ENCODE measurements around the gene EPHX1. TPM values are rescaled to one million over a fixed set of nuclear protein-coding genes. Genes with fewer than 3 reads are reported as not detected.
A peak's percentile ranks its signal among the peaks of the same experiment; 100 is the strongest.
"Not testable (repeated sequence)": the region's sequence is repeated elsewhere in the genome, so short reads cannot be mapped to it uniquely, and the experiment has no call there.

EPHX1 gene
- polyA plus RNA-seq, 2 of the 4 experiments (the other 2 are of a cell fraction) = 150 to 252 TPM

DNA sequence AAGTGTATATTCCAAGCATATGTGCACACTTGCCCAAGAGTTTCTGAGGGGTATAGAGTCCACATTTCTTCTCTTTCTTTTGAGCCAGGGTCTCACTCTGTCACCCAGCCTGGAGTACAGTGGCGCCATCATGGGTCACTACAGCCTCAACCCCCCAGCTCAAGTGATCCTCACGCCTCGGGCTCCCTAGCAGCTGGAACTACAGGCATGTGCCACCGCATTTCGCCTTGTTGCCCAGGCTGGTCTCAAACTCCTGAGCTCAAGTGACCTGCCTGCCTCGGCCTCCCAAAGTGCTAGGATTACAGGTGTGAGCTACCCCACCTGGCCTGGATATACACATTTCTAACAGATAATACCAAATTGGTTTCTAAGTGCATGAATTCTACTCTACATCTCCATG lies 49.4 kb upstream of the EPHX1 start (continued):
- TF ChIP-seq, protein P1, sequence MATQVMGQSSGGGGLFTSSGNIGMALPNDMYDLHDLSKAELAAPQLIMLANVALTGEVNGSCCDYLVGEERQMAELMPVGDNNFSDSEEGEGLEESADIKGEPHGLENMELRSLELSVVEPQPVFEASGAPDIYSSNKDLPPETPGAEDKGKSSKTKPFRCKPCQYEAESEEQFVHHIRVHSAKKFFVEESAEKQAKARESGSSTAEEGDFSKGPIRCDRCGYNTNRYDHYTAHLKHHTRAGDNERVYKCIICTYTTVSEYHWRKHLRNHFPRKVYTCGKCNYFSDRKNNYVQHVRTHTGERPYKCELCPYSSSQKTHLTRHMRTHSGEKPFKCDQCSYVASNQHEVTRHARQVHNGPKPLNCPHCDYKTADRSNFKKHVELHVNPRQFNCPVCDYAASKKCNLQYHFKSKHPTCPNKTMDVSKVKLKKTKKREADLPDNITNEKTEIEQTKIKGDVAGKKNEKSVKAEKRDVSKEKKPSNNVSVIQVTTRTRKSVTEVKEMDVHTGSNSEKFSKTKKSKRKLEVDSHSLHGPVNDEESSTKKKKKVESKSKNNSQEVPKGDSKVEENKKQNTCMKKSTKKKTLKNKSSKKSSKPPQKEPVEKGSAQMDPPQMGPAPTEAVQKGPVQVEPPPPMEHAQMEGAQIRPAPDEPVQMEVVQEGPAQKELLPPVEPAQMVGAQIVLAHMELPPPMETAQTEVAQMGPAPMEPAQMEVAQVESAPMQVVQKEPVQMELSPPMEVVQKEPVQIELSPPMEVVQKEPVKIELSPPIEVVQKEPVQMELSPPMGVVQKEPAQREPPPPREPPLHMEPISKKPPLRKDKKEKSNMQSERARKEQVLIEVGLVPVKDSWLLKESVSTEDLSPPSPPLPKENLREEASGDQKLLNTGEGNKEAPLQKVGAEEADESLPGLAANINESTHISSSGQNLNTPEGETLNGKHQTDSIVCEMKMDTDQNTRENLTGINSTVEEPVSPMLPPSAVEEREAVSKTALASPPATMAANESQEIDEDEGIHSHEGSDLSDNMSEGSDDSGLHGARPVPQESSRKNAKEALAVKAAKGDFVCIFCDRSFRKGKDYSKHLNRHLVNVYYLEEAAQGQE (IDR thresholded peaks at IDR 0.05) = no peak
- TF ChIP-seq, protein P2, sequence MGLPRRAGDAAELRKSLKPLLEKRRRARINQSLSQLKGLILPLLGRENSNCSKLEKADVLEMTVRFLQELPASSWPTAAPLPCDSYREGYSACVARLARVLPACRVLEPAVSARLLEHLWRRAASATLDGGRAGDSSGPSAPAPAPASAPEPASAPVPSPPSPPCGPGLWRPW (IDR thresholded peaks at IDR 0.05) = no peak
- TF ChIP-seq RNF2 (IDR thresholded peaks at IDR 0.05; ENCODE audit: borderline replicate concordance, low read depth) = no peak
- no peak for TF ChIP-seq CBX8 (IDR thresholded peaks at IDR 0.05)
- TF ChIP-seq KDM1A (IDR thresholded peaks at IDR 0.05; ENCODE audit: low read depth) = no peak
- TF ChIP-seq RARB (CRISPR knock-in tag; IDR thresholded peaks at IDR 0.05) = no peak

DNA sequence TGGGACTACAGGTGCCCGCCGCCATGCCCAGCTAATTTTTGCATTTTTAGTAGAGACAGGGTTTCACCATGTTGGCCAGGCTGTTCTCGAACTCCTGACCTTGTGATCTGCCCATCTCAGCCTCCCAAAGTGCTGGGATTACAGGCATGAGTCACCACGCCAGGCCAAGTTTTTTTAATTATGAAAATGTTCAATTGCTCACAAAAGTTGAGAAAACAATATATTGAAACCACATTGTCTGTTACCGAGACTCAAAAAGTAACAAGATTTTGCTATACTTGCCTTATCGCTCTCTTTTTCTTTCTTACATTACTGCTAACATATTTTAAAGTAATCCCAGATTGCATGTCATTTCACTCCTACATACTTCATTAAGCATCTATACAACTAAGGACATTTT lies 48.5 kb upstream of the EPHX1 start:
- POLR2A ChIA-PET = interaction anchor here (1.3 kb wide), 1 partner anchor 106 kb away, joined by 3 read pairs; no protein-coding TSS in a partner anchor
- FAIRE-seq; ATAC-seq; H3K4me3 ChIP-seq; DNase-seq (ENCODE audit: low read depth in 1 of 2, low spot score in 1 of 2); H3K9me3 ChIP-seq; TF ChIP-seq FOSL2 (IDR thresholded peaks at IDR 0.05): not testable (repeated sequence)
- WGBS (ENCODE audit: missing lambda C conversion rate) = 90% methylated on average over 6 of the region's 6 CpGs
- peak overlapping the region; percentile 59; the same call in 1 of the 3 replicates for H3K4me2 ChIP-seq
- H3K4me1 ChIP-seq = peaks cover 32% of the 10 kb centered on the region
- 0 out of 2 replicates have a peak, but pooled peaks have one; percentile 10 for TF ChIP-seq FOSL2 (CRISPR knock-in tag; IDR thresholded peaks at IDR 0.05)
- CTCF ChIA-PET = interaction anchor here (1.5 to 20.2 kb wide), 3 partner anchors 10 to 282 kb away, joined by 4 to 429 read pairs (median 43); partner anchors contain the start of gene EPHX1
- peak overlapping the region; percentile 72 to 75; a peak in 5 of 6 replicates for H3K27ac ChIP-seq

DNA sequence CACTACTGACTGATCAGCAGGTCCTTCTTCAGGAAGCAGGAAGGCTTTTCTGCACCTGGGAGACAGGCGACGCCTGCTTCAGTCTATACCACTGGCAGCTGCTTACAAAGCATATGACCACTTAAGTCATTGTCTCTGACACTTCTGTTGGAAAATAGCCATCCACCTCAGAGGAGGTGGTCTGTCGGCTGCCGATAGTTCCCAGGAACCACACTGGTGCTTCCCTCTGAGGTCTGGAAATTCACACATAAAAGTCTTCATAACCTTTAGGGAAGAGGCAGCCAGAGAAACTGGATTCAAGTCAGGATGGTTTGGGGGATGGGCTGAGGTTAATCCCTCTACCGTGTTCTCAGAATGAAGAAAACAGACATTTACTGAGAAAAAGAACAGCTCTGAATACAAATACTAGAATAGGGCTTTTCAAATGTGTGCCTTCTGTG lies 47.9 kb upstream of the EPHX1 start:
- ATAC-seq = peak; percentile 62 to 70

GRCh38 chr1:225762444-225762843 lies 47.5 kb upstream of the EPHX1 start:
- DNase-seq (ENCODE audit: low read depth in 1 of 2, low spot score in 1 of 2) = peak; percentile 29 to 60
- no peaks in the 10 kb centered on the region for H3K9me3 ChIP-seq
- peak; percentile 68 to 71; a peak in 5 of 6 replicates for ATAC-seq
- ChIA-PET CTCF (interaction anchor here (0.6 to 20.2 kb wide), 6 partner anchors 9 to 283 kb away, joined by 3 to 429 read pairs (median 6); partner anchors contain the start of gene EPHX1), POLR2A (interaction anchor here (0.6 to 1.6 kb wide), 4 partner anchors 16 to 347 kb away, joined by 3 to 6 read pairs (median 4); partner anchors contain the start of gene ENAH)
- H3K4me3 ChIP-seq = no peak overlapping the region
- peak overlapping the region; percentile 59 for H3K4me2 ChIP-seq
- peak overlapping the region; percentile 72 to 75 for H3K27ac ChIP-seq
- 31% methylated on average over 5 of the region's 5 CpGs for WGBS (ENCODE audit: missing lambda C conversion rate)
- H3K4me1 ChIP-seq = peaks cover 43% of the 10 kb centered on the region
- no peak for FAIRE-seq
- TF ChIP-seq POLR2AphosphoS2 (conservative IDR thresholded peaks at IDR 0.05; ENCODE audit: low read length) (no peak), TP53 (CRISPR knock-in tag; IDR thresholded peaks at IDR 0.05) (no peak), ZSCAN20 (CRISPR knock-in tag; IDR thresholded peaks at IDR 0.05) (no peak), ZNF302 (CRISPR knock-in tag; IDR thresholded peaks at IDR 0.05) (no peak), SREBF2 (IDR thresholded peaks at IDR 0.05) (no peak), CBX2 (IDR thresholded peaks at IDR 0.05; ENCODE audit: borderline replicate concordance, low read depth) (no peak), ESRRA (IDR thresholded peaks at IDR 0.05; ENCODE audit: borderline replicate concordance, low read length) (no peak), FOSL2 (IDR thresholded peaks at IDR 0.05) (peak; percentile 11; the same call in 1 of the 2 replicates), FOSL2 (CRISPR knock-in tag; IDR thresholded peaks at IDR 0.05) (0 out of 2 replicates have a peak, but pooled peaks have one; percentile 8), JUN (IDR thresholded peaks at IDR 0.05) (0 out of 5 replicates have a peak, but pooled peaks of 1 of the 2 experiments have one; percentile 29), CEBPB (IDR thresholded peaks at IDR 0.05) (no peak), FOSB (CRISPR knock-in tag; IDR thresholded peaks at IDR 0.05) (no peak), HEYL (CRISPR knock-in tag; IDR thresholded peaks at IDR 0.05) (no peak), EHF (CRISPR knock-in tag; IDR thresholded peaks at IDR 0.05) (no peak), HOXB5 (CRISPR knock-in tag; IDR thresholded peaks at IDR 0.05) (no peak), ELK1 (IDR thresholded peaks at IDR 0.05; ENCODE audit: low read depth, low read length) (no peak)
- TF ChIP-seq, protein P3, sequence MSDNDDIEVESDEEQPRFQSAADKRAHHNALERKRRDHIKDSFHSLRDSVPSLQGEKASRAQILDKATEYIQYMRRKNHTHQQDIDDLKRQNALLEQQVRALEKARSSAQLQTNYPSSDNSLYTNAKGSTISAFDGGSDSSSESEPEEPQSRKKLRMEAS (IDR thresholded peaks at IDR 0.05) = 0 out of 2 replicates have a peak, but pooled peaks have one; percentile 35

More for the DNA sequence above, 47.9 kb upstream of the EPHX1 start:
- no peak overlapping the region for H3K4me3 ChIP-seq
- ChIA-PET CTCF (interaction anchor here (0.6 to 20.2 kb wide), 5 partner anchors 10 to 282 kb away, joined by 3 to 429 read pairs (median 9); partner anchors contain the start of gene EPHX1), POLR2A (interaction anchor here (1.3 to 1.6 kb wide), 3 partner anchors 15 to 109 kb away, joined by 3 to 6 read pairs (median 4); partner anchors contain the start of gene ENAH)
- peak in 1 of 2 experiments; percentile 59 for DNase-seq (ENCODE audit: low read depth in 1 of 2, low spot score in 1 of 2)
- FAIRE-seq = no peak
- 51% methylated on average over 5 of the region's 5 CpGs for WGBS (ENCODE audit: missing lambda C conversion rate)
- TF ChIP-seq TP53 (CRISPR knock-in tag; IDR thresholded peaks at IDR 0.05) = no peak
- TF ChIP-seq, protein P3 (IDR thresholded peaks at IDR 0.05) = 0 out of 2 replicates have a peak, but pooled peaks have one; percentile 18
- no peak for TF ChIP-seq RFX5 (IDR thresholded peaks at IDR 0.05)
- H3K4me2 ChIP-seq = peak overlapping the region; percentile 59
- H3K27ac ChIP-seq = peak overlapping the region; percentile 72 to 75
- H3K4me1 ChIP-seq = peaks cover 38% of the 10 kb centered on the region
- H3K9me3 ChIP-seq = no peaks in the 10 kb centered on the region

Measured in A549 (cell line).